B cell (primary cell): Measurements from ENCODE around the gene ACAD10.

Experiments
- EZH2 ChIP-seq: IDR thresholded peaks from 2 replicates; pipeline ENCODE4 v1.6.1; 2012; ENCODE audit warnings: borderline replicate concordance, low read depth, mild to moderate bottlenecking, moderate library complexity, low read length; ENCODE audit not compliant: insufficient read depth, poor library complexity, severe bottlenecking
- TF ChIP-seq, protein P1 (sequence below): fragments of 200-600 bp; IDR thresholded peaks from one replicate; pipeline ENCODE4 v1.8.0; 2022; ENCODE audit warnings: antibody characterized with exemption, mild to moderate bottlenecking

- TF ChIP-seq, protein P1, sequence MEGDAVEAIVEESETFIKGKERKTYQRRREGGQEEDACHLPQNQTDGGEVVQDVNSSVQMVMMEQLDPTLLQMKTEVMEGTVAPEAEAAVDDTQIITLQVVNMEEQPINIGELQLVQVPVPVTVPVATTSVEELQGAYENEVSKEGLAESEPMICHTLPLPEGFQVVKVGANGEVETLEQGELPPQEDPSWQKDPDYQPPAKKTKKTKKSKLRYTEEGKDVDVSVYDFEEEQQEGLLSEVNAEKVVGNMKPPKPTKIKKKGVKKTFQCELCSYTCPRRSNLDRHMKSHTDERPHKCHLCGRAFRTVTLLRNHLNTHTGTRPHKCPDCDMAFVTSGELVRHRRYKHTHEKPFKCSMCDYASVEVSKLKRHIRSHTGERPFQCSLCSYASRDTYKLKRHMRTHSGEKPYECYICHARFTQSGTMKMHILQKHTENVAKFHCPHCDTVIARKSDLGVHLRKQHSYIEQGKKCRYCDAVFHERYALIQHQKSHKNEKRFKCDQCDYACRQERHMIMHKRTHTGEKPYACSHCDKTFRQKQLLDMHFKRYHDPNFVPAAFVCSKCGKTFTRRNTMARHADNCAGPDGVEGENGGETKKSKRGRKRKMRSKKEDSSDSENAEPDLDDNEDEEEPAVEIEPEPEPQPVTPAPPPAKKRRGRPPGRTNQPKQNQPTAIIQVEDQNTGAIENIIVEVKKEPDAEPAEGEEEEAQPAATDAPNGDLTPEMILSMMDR: no peak
- TF ChIP-seq EZH2: no peak
These were observed 72.3 kb downstream of the ACAD10 start for GRCh38 chr12:111758120-111758561.
